ENCODE measurements around the gene SDK1. TPM values are rescaled to one million over a fixed set of nuclear protein-coding genes. Genes with fewer than 3 reads are reported as not detected.

The SDK1 gene
- total RNA-seq, 1 donor from 2014 or later, result 0.26 TPM

DNA sequence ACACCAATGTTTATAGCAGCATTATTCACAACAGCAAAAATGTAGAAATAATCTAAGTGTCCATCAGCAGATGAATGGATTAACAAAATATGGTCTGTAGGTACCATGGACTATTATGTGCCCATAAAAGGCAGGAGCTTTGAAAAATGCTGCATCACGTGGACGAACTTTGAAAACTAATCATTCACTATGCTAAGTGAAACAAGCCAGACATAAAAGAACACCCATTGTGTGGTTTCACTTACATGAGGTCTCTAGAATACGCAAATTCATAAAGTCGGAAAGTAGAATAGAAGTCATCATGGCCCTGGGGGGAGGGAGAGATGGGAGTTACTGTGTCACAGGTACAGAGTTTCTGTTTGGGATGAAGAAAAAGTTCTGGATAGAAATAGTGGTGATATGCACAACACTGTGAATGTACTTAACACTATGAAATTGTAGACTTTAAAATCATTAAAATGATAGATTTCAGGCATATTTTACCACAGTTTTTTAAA is 377.3 kb downstream of the SDK1 start:
- FAIRE-seq (no peak), DNase-seq (ENCODE audit: low read depth) (no peak)
- TF ChIP-seq, protein P1, sequence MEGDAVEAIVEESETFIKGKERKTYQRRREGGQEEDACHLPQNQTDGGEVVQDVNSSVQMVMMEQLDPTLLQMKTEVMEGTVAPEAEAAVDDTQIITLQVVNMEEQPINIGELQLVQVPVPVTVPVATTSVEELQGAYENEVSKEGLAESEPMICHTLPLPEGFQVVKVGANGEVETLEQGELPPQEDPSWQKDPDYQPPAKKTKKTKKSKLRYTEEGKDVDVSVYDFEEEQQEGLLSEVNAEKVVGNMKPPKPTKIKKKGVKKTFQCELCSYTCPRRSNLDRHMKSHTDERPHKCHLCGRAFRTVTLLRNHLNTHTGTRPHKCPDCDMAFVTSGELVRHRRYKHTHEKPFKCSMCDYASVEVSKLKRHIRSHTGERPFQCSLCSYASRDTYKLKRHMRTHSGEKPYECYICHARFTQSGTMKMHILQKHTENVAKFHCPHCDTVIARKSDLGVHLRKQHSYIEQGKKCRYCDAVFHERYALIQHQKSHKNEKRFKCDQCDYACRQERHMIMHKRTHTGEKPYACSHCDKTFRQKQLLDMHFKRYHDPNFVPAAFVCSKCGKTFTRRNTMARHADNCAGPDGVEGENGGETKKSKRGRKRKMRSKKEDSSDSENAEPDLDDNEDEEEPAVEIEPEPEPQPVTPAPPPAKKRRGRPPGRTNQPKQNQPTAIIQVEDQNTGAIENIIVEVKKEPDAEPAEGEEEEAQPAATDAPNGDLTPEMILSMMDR (IDR thresholded peaks at IDR 0.05; ENCODE audit: insufficient read depth, low read length, severe bottlenecking), result no peak
- no peaks in the 10 kb centered on the region for H3K27me3 ChIP-seq (ENCODE audit: control insufficient read depth, insufficient read depth, low read length)
- no peaks in the 10 kb centered on the region for H3K36me3 ChIP-seq (ENCODE audit: control insufficient read depth, insufficient read depth, low read length)
- no peak overlapping the region for H3K4me3 ChIP-seq (ENCODE audit: low read depth, low read length)

DNA sequence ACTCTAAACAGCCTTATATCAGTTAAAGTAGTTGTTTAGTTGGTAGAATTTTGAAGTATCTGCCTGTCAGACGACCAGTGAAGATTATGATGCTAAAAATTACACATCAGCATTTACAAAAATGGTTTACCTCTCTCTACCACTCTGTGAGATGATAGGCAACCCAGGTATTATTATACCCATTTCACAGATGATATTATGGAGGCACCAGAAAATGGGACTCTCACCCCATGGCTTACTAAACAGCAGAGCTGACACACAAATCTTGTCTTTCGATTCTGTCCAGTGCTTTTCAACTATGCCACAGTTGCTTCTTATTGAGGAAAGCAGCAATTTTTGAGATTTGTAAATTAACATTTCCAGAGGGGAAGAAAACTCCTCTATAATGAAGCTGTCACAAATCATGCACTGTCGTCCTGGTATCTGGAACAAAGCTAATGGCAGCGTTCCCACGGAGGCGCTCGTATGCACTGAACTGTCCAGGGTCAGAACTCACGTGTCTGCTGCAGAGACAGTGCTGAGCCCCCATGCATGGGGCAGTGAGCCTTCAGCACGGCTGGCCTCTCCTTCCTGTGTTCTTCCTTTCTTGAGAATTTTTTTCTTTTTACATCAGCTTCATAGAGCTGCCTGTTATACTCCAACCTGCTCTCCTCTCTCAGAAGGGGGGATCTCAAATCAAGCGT is 381.1 kb downstream of the SDK1 start:
- DNase-seq (ENCODE audit: low read depth) (no peak), FAIRE-seq (no peak)
- TF ChIP-seq, protein P1 (IDR thresholded peaks at IDR 0.05; ENCODE audit: insufficient read depth, low read length, severe bottlenecking), result no peak
- Histone ChIP-seq H3K36me3 (ENCODE audit: control insufficient read depth, insufficient read depth, low read length) (no peaks in the 10 kb centered on the region), H3K4me3 (ENCODE audit: low read depth, low read length) (no peak overlapping the region), H3K27me3 (ENCODE audit: control insufficient read depth, insufficient read depth, low read length) (no peaks in the 10 kb centered on the region)

DNA sequence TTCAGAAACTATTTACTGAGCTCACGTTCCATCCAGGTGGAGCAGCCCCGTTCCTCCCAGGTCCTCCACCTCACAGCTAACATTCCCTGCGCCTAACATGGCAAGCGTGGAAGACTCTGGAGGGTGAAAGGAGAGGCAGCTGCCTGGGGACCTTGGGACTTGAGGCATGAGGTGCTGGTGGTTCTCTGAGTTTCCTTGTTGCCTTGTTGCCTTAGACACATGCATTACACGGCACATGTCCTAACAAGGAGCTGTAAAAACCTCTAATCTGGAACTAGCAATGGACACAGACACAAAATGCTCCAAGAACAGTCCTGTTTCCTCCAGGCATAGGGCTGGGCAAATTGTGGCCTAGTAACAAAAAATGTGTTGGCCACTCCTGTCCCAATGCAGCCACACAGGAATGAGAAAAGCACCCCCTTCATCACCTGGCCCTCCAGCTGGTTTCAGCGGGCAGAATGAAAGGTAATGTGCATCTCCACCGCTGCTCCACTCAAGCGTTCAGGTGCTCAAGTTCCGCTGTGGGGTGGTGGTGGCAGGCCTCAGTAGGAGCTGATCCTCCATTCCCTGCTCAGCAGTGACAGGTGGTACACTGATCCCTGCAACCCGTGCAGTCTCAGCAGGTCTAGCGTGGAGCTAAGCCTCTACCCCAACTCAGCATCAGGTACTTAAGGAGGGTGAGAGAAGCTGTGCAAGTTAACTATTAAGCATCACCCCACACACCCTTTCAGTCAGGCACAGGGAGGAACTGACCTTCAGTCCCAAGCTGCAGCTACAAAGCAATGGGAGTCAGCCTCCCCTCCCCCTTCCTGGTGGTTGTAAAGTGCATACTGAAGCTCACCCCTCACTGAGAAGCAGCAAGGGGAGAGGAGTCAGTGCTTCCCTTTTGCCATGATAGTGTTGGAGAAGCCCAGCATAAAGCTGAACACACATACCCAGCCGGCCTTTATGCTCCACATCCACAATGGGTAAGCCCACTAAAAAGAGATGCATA is 382.8 kb downstream of the SDK1 start:
- H3K4me3 ChIP-seq (ENCODE audit: low read depth, low read length), result no peak overlapping the region
- TF ChIP-seq, protein P1 (IDR thresholded peaks at IDR 0.05; ENCODE audit: insufficient read depth, low read length, severe bottlenecking), result no peak
- H3K27me3 ChIP-seq (ENCODE audit: control insufficient read depth, insufficient read depth, low read length), result no peaks in the 10 kb centered on the region
- no peaks in the 10 kb centered on the region for H3K36me3 ChIP-seq (ENCODE audit: control insufficient read depth, insufficient read depth, low read length)
- FAIRE-seq (no peak), DNase-seq (ENCODE audit: low read depth) (no peak)

DNA sequence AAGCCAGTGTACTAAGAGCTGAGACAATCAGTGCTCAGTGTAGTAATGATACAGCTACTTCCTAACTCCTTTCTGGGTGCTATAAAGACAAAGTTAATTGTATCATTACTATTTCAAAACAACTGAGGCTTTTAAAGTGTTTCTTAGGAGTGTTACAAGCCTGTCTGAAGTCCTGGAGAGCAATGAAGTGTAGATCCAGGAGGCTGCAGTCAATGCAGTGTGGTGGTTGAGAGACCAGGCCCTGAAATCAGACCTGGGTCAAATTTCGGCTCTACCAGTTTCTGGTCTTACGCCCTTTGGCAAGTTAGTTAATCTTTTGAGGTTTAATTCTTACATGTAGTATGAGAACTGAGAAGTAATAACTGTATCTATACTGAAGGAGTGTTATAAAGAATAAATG is 387.0 kb downstream of the SDK1 start:
- FAIRE-seq (no peak), DNase-seq (ENCODE audit: low read depth) (no peak)
- no peak overlapping the region for H3K4me3 ChIP-seq (ENCODE audit: low read depth, low read length)
- no peaks in the 10 kb centered on the region for H3K36me3 ChIP-seq (ENCODE audit: control insufficient read depth, insufficient read depth, low read length)
- no peaks in the 10 kb centered on the region for H3K27me3 ChIP-seq (ENCODE audit: control insufficient read depth, insufficient read depth, low read length)
- TF ChIP-seq, protein P1 (IDR thresholded peaks at IDR 0.05; ENCODE audit: insufficient read depth, low read length, severe bottlenecking), result no peak

DNA sequence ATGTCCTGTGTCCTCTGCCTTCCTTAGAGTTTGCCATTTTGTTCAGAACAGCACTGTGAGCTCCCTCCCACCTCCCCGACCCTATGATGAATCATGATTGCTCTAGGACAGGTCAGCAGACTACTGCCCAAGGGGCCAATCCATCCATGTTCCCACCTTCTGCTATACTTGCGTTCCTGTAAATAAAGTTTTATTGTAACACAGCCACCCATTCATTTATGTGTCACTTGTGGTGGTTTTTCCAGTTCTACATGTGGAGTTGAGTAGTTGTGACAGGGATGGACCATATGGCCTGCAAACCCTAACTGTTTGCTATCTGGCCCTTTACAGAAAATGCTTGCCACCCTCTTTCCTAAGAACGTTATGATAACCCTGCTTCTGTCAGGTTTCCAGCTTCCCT is 387.8 kb downstream of the SDK1 start:
- Histone ChIP-seq H3K36me3 (ENCODE audit: control insufficient read depth, insufficient read depth, low read length) (no peaks in the 10 kb centered on the region), H3K4me3 (ENCODE audit: low read depth, low read length) (no peak overlapping the region), H3K27me3 (ENCODE audit: control insufficient read depth, insufficient read depth, low read length) (no peaks in the 10 kb centered on the region)
- no peak for DNase-seq (ENCODE audit: low read depth)
- FAIRE-seq, result no peak
- TF ChIP-seq, protein P1 (IDR thresholded peaks at IDR 0.05; ENCODE audit: insufficient read depth, low read length, severe bottlenecking), result no peak
